Measurements from ENCODE around the gene CKM. TPM values are rescaled to one million over a fixed set of nuclear protein-coding genes. Genes with fewer than 3 reads are reported as not detected.

CKM gene
- total RNA-seq, 2 experiments from 2014 or later, result not detected

- Mint-ChIP-seq H3K4me1 (ENCODE audit: low read depth) (no peaks in the 10 kb centered on the region), H3K4me3 (no peak overlapping the region), H3K27me3 (no peaks in the 10 kb centered on the region), H3K36me3 (ENCODE audit: low read depth) (peaks cover 28% of the 10 kb centered on the region), H3K27ac (no peak overlapping the region), H3K9me3 (no peaks in the 10 kb centered on the region)
- Histone ChIP-seq H3K36me3 (ENCODE audit: insufficient read depth, low read length) (peaks cover 4% of the 10 kb centered on the region), H3K27me3 (ENCODE audit: control insufficient read depth in 1 of 2, insufficient read depth in 2 of 2, low read length in 2 of 2) (no peaks in the 10 kb centered on the region), H3K4me1 (ENCODE audit: insufficient read depth, low read length) (no peaks in the 10 kb centered on the region), H3K9me3 (ENCODE audit: control insufficient read depth in 1 of 2, insufficient read depth in 1 of 2, low read length in 2 of 2) (peaks cover 0 to 5% of the 10 kb centered on the region in 2 experiments), H3K4me3 (ENCODE audit: low read length) (no peak overlapping the region), H3K27ac (ENCODE audit: low read depth in 1 of 2, low read length in 2 of 2) (no peak overlapping the region)
- TF ChIP-seq, protein P1, sequence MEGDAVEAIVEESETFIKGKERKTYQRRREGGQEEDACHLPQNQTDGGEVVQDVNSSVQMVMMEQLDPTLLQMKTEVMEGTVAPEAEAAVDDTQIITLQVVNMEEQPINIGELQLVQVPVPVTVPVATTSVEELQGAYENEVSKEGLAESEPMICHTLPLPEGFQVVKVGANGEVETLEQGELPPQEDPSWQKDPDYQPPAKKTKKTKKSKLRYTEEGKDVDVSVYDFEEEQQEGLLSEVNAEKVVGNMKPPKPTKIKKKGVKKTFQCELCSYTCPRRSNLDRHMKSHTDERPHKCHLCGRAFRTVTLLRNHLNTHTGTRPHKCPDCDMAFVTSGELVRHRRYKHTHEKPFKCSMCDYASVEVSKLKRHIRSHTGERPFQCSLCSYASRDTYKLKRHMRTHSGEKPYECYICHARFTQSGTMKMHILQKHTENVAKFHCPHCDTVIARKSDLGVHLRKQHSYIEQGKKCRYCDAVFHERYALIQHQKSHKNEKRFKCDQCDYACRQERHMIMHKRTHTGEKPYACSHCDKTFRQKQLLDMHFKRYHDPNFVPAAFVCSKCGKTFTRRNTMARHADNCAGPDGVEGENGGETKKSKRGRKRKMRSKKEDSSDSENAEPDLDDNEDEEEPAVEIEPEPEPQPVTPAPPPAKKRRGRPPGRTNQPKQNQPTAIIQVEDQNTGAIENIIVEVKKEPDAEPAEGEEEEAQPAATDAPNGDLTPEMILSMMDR (IDR thresholded peaks at IDR 0.05), result no peak
- DNase-seq (no peak), ATAC-seq (ENCODE audit: poor library complexity) (no peak)
- CTCF ChIA-PET, result no interaction called here
- intact Hi-C loops (cut with DNase I, micrococcal nuclease), result no loop called here
- POLR2A ChIA-PET, result no interaction called here
These were observed 19.2 kb downstream of the CKM start for GRCh38 chr19:45303269-45304060.

DNA sequence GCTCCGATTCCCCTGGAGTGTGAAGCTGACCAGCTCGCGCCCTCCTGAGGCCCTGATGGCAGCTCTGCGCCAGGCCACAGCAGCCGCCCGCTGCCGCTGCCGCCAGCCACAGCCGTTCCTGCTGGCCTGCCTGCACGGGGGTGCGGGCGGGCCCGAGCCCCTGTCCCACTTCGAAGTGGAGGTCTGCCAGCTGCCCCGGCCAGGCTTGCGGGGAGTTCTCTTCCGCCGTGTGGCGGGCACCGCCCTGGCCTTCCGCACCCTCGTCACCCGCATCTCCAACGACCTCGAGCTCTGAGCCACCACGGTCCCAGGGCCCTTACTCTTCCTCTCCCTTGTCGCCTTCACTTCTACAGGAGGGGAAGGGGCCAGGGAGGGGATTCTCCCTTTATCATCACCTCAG, 20.3 kb downstream of the CKM start:
- no peak overlapping the region for H3K27ac ChIP-seq (ENCODE audit: low read depth in 1 of 2, low read length in 2 of 2)
- POLR2A ChIA-PET, result no interaction called here
- intact Hi-C loops (cut with DNase I, micrococcal nuclease), result no loop called here
- no peak overlapping the region for H3K4me3 Mint-ChIP-seq
- H3K9me3 ChIP-seq (ENCODE audit: control insufficient read depth in 1 of 2, insufficient read depth in 1 of 2, low read length in 2 of 2), result no peaks in the 10 kb centered on the region
- H3K4me3 ChIP-seq (ENCODE audit: low read length), result no peak overlapping the region
- no peaks in the 10 kb centered on the region for H3K9me3 Mint-ChIP-seq
- no peak overlapping the region for H3K27ac Mint-ChIP-seq
- peaks cover 4% of the 10 kb centered on the region for H3K36me3 ChIP-seq (ENCODE audit: insufficient read depth, low read length)
- H3K27me3 ChIP-seq (ENCODE audit: control insufficient read depth in 1 of 2, insufficient read depth in 2 of 2, low read length in 2 of 2), result no peaks in the 10 kb centered on the region
- H3K36me3 Mint-ChIP-seq (ENCODE audit: low read depth), result peaks cover 34% of the 10 kb centered on the region
- DNase-seq (no peak), ATAC-seq (ENCODE audit: poor library complexity) (no peak)
- no peaks in the 10 kb centered on the region for H3K27me3 Mint-ChIP-seq
- TF ChIP-seq, protein P1 (IDR thresholded peaks at IDR 0.05), result no peak
- no peaks in the 10 kb centered on the region for H3K4me1 ChIP-seq (ENCODE audit: insufficient read depth, low read length)
- no peaks in the 10 kb centered on the region for H3K4me1 Mint-ChIP-seq (ENCODE audit: low read depth)
- CTCF ChIA-PET, result no interaction called here

DNA sequence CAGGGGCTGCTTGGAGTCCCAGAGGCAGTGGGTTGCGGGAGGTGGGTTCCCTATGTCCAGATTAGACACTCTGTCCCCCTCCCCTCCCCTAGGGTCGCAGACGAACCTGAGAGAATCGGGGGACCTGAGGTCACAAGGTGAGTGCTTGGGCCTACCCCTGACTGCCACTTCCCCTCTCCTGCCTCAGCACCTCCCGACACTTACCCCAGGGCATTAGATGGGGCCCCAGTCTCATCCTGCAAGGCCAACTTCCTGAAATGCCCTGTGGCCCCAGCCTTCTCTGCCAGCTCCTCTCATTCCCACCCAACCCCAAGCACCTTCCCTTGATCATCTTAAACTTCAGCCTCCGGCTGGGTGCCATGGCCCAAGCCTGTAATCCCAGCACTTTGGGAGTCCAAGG, 23.0 kb downstream of the CKM start:
- H3K4me3 ChIP-seq (ENCODE audit: low read length), result no peak overlapping the region

More for the DNA sequence above, 23.0 kb downstream of the CKM start:
- H3K27ac ChIP-seq (ENCODE audit: low read depth in 1 of 2, low read length in 2 of 2), result no peak overlapping the region
- ChIA-PET CTCF (no interaction called here), POLR2A (no interaction called here)
- no peaks in the 10 kb centered on the region for H3K4me1 Mint-ChIP-seq (ENCODE audit: low read depth)
- peaks cover 53% of the 10 kb centered on the region for H3K36me3 Mint-ChIP-seq (ENCODE audit: low read depth)
- no peaks in the 10 kb centered on the region for H3K4me1 ChIP-seq (ENCODE audit: insufficient read depth, low read length)
- DNase-seq, result no peak
- TF ChIP-seq, protein P1 (IDR thresholded peaks at IDR 0.05), result no peak
- peaks cover 16% of the 10 kb centered on the region for H3K36me3 ChIP-seq (ENCODE audit: insufficient read depth, low read length)
- no peaks in the 10 kb centered on the region for H3K9me3 Mint-ChIP-seq
- no peaks in the 10 kb centered on the region for H3K27me3 ChIP-seq (ENCODE audit: control insufficient read depth in 1 of 2, insufficient read depth in 2 of 2, low read length in 2 of 2)
- intact Hi-C loops (cut with DNase I, micrococcal nuclease), result no loop called here
- no peaks in the 10 kb centered on the region for H3K9me3 ChIP-seq (ENCODE audit: control insufficient read depth in 1 of 2, insufficient read depth in 1 of 2, low read length in 2 of 2)
- H3K27me3 Mint-ChIP-seq, result no peaks in the 10 kb centered on the region
- H3K4me3 Mint-ChIP-seq, result no peak overlapping the region
- no peak overlapping the region for H3K27ac Mint-ChIP-seq
- no peak for ATAC-seq (ENCODE audit: poor library complexity)

All from CD4-positive, alpha-beta T cell (primary cell).